ENCODE results near the gene KLK5.

The KLK5 gene

DNA sequence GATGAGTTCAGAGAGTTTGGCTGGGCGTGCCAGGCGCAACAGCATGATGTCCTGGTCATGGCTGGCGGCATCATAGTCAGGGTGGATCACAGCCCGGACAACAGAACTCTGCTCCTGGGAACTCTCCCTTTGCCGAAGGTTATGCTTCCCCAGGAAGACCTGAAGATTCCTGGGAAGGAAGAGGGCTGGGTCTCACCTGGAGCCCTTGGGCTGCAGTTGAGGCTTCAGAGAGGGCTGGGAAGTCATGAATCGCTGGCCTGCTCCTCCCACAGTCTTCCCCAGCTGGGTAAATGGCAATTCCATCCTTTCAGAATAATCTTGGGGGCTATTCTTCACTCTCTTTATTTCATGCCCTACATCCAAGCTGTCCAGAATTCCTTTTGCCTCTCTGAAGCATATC lies 10.5 kb upstream of the KLK5 start:
- Histone ChIP-seq H3K9me3 (ENCODE audit: low read length) (no peaks in the 10 kb centered on the region), H3K4me3 (ENCODE audit: low read length) (no peak overlapping the region), H2AFZ (ENCODE audit: low read depth, low read length) (no peak overlapping the region), H3K4me1 (ENCODE audit: insufficient read depth, low read length) (no peaks in the 10 kb centered on the region), H3K36me3 (ENCODE audit: insufficient read depth, low read length) (no peaks in the 10 kb centered on the region), H3K27me3 (ENCODE audit: insufficient read depth, low read length) (peaks cover 6% of the 10 kb centered on the region)

- peaks cover 6% of the 10 kb centered on the region for H3K27me3 ChIP-seq (ENCODE audit: insufficient read depth, low read length)
- H3K9me3 ChIP-seq (ENCODE audit: low read length), result no peaks in the 10 kb centered on the region
- no peaks in the 10 kb centered on the region for H3K4me1 ChIP-seq (ENCODE audit: insufficient read depth, low read length)
- no peaks in the 10 kb centered on the region for H3K36me3 ChIP-seq (ENCODE audit: insufficient read depth, low read length)
- no peak overlapping the region for H3K4me3 ChIP-seq (ENCODE audit: low read length)
- no peak overlapping the region for H2AFZ ChIP-seq (ENCODE audit: low read depth, low read length)
Observed at GRCh38 chr19:50962245-50962644, 9.4 kb upstream of the KLK5 start.

- Histone ChIP-seq H3K9me3 (ENCODE audit: low read length) (no peaks in the 10 kb centered on the region), H3K4me1 (ENCODE audit: insufficient read depth, low read length) (no peaks in the 10 kb centered on the region), H3K27me3 (ENCODE audit: insufficient read depth, low read length) (peaks cover 5% of the 10 kb centered on the region), H3K4me3 (ENCODE audit: low read length) (no peak overlapping the region), H2AFZ (ENCODE audit: low read depth, low read length) (no peak overlapping the region), H3K36me3 (ENCODE audit: insufficient read depth, low read length) (no peaks in the 10 kb centered on the region)
Observed at GRCh38 chr19:50959731-50960500, 7.1 kb upstream of the KLK5 start.

DNA sequence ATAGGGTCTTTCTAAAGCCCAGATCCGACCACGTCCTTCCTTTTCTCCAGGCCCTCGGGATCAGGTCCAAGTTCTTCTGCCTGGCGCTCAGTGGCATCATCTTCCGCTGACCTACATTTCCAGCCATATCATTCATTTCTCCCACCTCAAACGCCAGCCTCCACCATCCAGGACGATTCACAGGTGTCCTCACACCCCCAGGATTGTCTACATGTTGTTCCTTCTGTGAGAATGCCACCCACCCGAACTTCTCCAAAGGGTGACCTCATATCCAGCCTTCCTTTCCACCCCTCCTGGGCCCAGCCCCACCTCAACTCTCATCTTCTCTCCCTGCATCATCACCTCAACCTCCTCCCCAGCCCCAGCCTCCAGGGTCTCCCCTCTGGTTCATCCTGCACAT lies 4.7 kb upstream of the KLK5 start:
- Histone ChIP-seq H3K4me3 (ENCODE audit: low read length) (no peak overlapping the region), H2AFZ (ENCODE audit: low read depth, low read length) (no peak overlapping the region), H3K4me1 (ENCODE audit: insufficient read depth, low read length) (no peaks in the 10 kb centered on the region)

DNA sequence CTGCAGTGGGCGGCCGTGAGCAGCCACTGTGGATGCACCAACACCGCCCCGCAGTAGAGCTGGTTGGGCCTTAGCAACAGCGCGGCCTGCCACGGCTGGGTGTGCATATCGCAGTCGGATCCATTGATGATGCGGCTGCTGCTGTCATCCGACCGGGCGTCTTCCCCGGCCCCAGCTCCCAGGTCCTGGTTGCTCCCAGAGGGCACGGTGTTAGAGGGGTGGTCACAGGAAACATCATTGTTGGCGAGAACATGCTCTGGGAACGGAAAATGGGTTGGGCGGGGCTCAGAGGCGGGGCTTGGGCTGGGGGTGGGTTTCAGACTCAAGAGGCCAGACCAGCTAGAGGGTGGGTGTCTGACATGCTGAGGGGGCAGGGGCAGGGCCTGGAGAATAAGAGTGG lies 3.0 kb downstream of the KLK5 start:
- no peaks in the 10 kb centered on the region for H3K36me3 ChIP-seq (ENCODE audit: insufficient read depth, low read length)
- H3K4me3 ChIP-seq (ENCODE audit: low read length), result no peak overlapping the region
- H3K4me1 ChIP-seq (ENCODE audit: insufficient read depth, low read length), result no peaks in the 10 kb centered on the region
- H3K9me3 ChIP-seq (ENCODE audit: low read length), result no peaks in the 10 kb centered on the region
- peaks cover 3% of the 10 kb centered on the region for H3K27me3 ChIP-seq (ENCODE audit: insufficient read depth, low read length)
- H2AFZ ChIP-seq (ENCODE audit: low read depth, low read length), result no peak overlapping the region

More for the DNA sequence above, 4.7 kb upstream of the KLK5 start:
- H3K9me3 ChIP-seq (ENCODE audit: low read length), result no peaks in the 10 kb centered on the region
- H3K36me3 ChIP-seq (ENCODE audit: insufficient read depth, low read length), result no peaks in the 10 kb centered on the region
- H3K27me3 ChIP-seq (ENCODE audit: insufficient read depth, low read length), result peaks cover 5% of the 10 kb centered on the region

- H2AFZ ChIP-seq (ENCODE audit: low read depth, low read length), result no peak overlapping the region
- H3K4me3 ChIP-seq (ENCODE audit: low read length), result no peak overlapping the region
- H3K4me1 ChIP-seq (ENCODE audit: insufficient read depth, low read length), result no peaks in the 10 kb centered on the region
- H3K27me3 ChIP-seq (ENCODE audit: insufficient read depth, low read length), result no peaks in the 10 kb centered on the region
- H3K36me3 ChIP-seq (ENCODE audit: insufficient read depth, low read length), result no peaks in the 10 kb centered on the region
- no peaks in the 10 kb centered on the region for H3K9me3 ChIP-seq (ENCODE audit: low read length)
Observed at GRCh38 chr19:50947123-50947522, 5.7 kb downstream of the KLK5 start.

DNA sequence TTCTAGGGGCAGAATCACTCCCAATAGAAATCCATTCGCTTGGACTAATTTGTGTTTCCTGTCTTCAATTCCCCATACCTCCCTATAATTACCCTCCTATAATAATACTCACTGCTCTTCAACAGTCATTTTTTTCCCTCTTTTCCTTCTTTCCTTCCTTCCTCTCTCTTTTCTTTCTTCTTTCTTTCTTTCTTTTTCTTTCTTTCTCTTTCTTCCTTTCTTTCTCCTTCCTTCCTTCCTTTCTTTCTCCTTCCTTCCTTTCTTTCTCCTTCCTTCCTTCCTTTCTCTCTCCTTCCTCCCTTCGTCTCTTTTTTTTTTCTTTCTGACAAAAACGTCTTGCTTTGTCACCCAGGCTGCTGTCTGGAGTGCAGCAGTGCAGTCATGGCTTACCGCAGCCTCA lies 8.0 kb downstream of the KLK5 start:
- Histone ChIP-seq H3K4me1 (ENCODE audit: insufficient read depth, low read length) (no peaks in the 10 kb centered on the region), H3K4me3 (ENCODE audit: low read length) (no peak overlapping the region), H3K36me3 (ENCODE audit: insufficient read depth, low read length) (no peaks in the 10 kb centered on the region), H2AFZ (ENCODE audit: low read depth, low read length) (no peak overlapping the region), H3K27me3 (ENCODE audit: insufficient read depth, low read length) (no peaks in the 10 kb centered on the region), H3K9me3 (ENCODE audit: low read length) (no peaks in the 10 kb centered on the region)

GRCh38 chr19:50943074-50943828 lies 9.6 kb downstream of the KLK5 start:
- Histone ChIP-seq H3K27me3 (ENCODE audit: insufficient read depth, low read length) (no peaks in the 10 kb centered on the region), H3K9me3 (ENCODE audit: low read length) (no peaks in the 10 kb centered on the region), H3K4me1 (ENCODE audit: insufficient read depth, low read length) (no peaks in the 10 kb centered on the region), H2AFZ (ENCODE audit: low read depth, low read length) (no peak overlapping the region), H3K4me3 (ENCODE audit: low read length) (no peak overlapping the region), H3K36me3 (ENCODE audit: insufficient read depth, low read length) (no peaks in the 10 kb centered on the region)

- Histone ChIP-seq H3K4me1 (ENCODE audit: insufficient read depth, low read length) (no peaks in the 10 kb centered on the region), H3K4me3 (ENCODE audit: low read length) (no peak overlapping the region), H3K27me3 (ENCODE audit: insufficient read depth, low read length) (no peaks in the 10 kb centered on the region), H3K9me3 (ENCODE audit: low read length) (no peaks in the 10 kb centered on the region), H2AFZ (ENCODE audit: low read depth, low read length) (no peak overlapping the region), H3K36me3 (ENCODE audit: insufficient read depth, low read length) (no peaks in the 10 kb centered on the region)
Observed at GRCh38 chr19:50939596-50939995, 13.2 kb downstream of the KLK5 start.

DNA sequence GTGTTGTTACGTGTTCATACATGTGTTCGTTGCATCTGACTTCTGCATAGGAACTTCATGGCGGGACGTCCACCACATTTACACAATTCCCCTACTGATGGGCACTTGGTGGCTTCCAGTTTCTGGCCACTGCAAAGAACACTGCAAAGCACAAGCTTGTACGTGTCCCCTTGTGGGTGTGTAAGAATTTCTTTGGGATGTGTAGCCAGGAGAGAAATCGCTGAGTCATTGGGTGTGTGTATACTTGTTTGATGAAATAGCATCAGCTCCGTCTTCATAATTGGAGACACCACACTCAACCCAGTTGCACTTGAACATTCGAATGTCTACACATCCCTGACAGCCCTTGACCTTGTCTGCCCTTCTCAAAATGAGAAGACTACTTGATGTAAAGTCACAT lies 19.2 kb downstream of the KLK5 start:
- H3K27me3 ChIP-seq (ENCODE audit: insufficient read depth, low read length), result no peaks in the 10 kb centered on the region
- no peak overlapping the region for H2AFZ ChIP-seq (ENCODE audit: low read depth, low read length)
- H3K4me1 ChIP-seq (ENCODE audit: insufficient read depth, low read length), result no peaks in the 10 kb centered on the region
- no peak overlapping the region for H3K4me3 ChIP-seq (ENCODE audit: low read length)
- no peaks in the 10 kb centered on the region for H3K36me3 ChIP-seq (ENCODE audit: insufficient read depth, low read length)
- no peaks in the 10 kb centered on the region for H3K9me3 ChIP-seq (ENCODE audit: low read length)

GRCh38 chr19:50932690-50933083 lies 20.2 kb downstream of the KLK5 start:
- Histone ChIP-seq H3K4me3 (ENCODE audit: low read length) (no peak overlapping the region), H3K4me1 (ENCODE audit: insufficient read depth, low read length) (no peaks in the 10 kb centered on the region), H3K36me3 (ENCODE audit: insufficient read depth, low read length) (no peaks in the 10 kb centered on the region), H2AFZ (ENCODE audit: low read depth, low read length) (no peak overlapping the region), H3K9me3 (ENCODE audit: low read length) (no peaks in the 10 kb centered on the region), H3K27me3 (ENCODE audit: insufficient read depth, low read length) (no peaks in the 10 kb centered on the region)

DNA sequence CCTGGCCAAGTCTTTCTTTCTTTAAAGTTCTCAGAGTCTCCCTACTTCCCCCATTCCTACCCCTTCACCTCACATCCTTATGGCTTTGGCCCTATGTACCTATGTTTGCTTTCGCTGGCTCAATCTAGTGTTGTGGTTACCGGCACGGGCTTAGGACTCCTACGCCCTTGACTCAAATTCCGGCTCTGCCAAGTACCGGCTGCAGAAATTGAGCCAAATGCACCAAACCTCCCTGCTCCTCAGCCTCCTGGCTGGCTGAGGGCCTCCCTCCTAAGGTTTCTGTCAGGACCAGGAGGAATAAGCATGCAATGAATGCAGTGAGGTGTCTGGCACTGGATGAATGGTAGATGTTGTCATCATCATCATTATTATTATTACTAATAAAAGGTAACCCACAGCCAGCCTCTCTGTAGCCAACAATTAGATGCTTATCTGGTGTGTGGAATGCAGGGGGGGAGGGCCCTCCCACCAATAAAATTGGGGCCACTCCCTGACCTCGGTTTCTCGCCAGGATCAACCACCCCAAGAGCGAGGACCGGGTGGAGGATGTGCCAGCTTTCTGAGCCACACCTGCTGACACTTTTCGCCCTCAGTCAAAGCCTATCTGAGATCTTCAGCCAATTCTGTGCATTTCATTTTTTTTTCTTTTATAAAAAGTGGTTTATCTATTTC lies 20.7 kb downstream of the KLK5 start:
- no peak overlapping the region for H3K4me3 ChIP-seq (ENCODE audit: low read length)
- H2AFZ ChIP-seq (ENCODE audit: low read depth, low read length), result no peak overlapping the region
- no peaks in the 10 kb centered on the region for H3K4me1 ChIP-seq (ENCODE audit: insufficient read depth, low read length)
- H3K9me3 ChIP-seq (ENCODE audit: low read length), result no peaks in the 10 kb centered on the region
- H3K36me3 ChIP-seq (ENCODE audit: insufficient read depth, low read length), result no peaks in the 10 kb centered on the region
- H3K27me3 ChIP-seq (ENCODE audit: insufficient read depth, low read length), result no peaks in the 10 kb centered on the region

GRCh38 chr19:50931023-50931422 lies 21.8 kb downstream of the KLK5 start:
- H3K27me3 ChIP-seq (ENCODE audit: insufficient read depth, low read length), result no peaks in the 10 kb centered on the region
- no peaks in the 10 kb centered on the region for H3K4me1 ChIP-seq (ENCODE audit: insufficient read depth, low read length)
- H2AFZ ChIP-seq (ENCODE audit: low read depth, low read length), result no peak overlapping the region
- no peak overlapping the region for H3K4me3 ChIP-seq (ENCODE audit: low read length)
- H3K36me3 ChIP-seq (ENCODE audit: insufficient read depth, low read length), result no peaks in the 10 kb centered on the region
- no peaks in the 10 kb centered on the region for H3K9me3 ChIP-seq (ENCODE audit: low read length)

Data from neuron (in vitro differentiated cells).